ENCODE measurements around the gene HK3.

DNA sequence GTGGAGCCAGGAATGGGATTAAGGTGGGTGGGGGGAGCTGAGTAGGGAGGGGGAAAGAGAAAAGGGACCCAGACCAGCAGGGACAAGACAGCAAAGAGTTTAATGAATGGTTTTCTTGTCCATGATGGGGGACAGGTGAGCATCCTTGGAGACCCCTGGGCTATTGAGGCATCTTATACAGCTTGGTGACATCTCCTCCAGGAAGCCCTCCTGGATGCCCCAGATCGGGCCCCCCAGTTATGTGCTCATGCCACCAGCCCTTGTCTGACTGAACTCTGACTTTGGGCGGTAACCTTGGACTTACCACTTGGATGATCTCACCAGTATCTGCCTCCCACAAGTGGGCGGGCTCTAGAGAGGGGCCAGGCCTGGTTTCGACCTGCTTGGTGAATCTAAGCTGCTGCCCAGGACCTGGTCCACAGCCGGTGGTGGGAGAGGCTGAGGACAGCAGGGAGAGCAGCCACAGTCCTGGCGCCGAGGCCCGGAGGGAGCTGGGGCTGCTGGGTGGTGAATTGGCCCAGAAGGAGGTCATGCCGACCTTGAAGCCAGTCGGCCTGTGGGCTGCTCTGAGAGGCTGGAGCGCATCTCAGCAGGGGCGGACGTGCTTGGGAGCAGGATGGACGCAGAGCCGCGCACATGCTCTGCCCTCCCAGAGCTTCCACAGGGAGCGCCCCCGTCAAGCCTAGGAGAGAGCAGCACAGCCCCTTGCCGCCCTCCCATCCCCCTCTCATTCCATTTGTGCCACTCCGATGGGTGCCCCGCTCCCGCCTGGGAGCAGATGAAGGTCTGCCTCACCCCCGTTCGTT, 52.6 kb downstream of the HK3 start:
- TF ChIP-seq, protein P1, sequence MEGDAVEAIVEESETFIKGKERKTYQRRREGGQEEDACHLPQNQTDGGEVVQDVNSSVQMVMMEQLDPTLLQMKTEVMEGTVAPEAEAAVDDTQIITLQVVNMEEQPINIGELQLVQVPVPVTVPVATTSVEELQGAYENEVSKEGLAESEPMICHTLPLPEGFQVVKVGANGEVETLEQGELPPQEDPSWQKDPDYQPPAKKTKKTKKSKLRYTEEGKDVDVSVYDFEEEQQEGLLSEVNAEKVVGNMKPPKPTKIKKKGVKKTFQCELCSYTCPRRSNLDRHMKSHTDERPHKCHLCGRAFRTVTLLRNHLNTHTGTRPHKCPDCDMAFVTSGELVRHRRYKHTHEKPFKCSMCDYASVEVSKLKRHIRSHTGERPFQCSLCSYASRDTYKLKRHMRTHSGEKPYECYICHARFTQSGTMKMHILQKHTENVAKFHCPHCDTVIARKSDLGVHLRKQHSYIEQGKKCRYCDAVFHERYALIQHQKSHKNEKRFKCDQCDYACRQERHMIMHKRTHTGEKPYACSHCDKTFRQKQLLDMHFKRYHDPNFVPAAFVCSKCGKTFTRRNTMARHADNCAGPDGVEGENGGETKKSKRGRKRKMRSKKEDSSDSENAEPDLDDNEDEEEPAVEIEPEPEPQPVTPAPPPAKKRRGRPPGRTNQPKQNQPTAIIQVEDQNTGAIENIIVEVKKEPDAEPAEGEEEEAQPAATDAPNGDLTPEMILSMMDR (IDR thresholded peaks at IDR 0.05; ENCODE audit: poor library complexity, severe bottlenecking), result no peak
- TF ChIP-seq, protein P2, sequence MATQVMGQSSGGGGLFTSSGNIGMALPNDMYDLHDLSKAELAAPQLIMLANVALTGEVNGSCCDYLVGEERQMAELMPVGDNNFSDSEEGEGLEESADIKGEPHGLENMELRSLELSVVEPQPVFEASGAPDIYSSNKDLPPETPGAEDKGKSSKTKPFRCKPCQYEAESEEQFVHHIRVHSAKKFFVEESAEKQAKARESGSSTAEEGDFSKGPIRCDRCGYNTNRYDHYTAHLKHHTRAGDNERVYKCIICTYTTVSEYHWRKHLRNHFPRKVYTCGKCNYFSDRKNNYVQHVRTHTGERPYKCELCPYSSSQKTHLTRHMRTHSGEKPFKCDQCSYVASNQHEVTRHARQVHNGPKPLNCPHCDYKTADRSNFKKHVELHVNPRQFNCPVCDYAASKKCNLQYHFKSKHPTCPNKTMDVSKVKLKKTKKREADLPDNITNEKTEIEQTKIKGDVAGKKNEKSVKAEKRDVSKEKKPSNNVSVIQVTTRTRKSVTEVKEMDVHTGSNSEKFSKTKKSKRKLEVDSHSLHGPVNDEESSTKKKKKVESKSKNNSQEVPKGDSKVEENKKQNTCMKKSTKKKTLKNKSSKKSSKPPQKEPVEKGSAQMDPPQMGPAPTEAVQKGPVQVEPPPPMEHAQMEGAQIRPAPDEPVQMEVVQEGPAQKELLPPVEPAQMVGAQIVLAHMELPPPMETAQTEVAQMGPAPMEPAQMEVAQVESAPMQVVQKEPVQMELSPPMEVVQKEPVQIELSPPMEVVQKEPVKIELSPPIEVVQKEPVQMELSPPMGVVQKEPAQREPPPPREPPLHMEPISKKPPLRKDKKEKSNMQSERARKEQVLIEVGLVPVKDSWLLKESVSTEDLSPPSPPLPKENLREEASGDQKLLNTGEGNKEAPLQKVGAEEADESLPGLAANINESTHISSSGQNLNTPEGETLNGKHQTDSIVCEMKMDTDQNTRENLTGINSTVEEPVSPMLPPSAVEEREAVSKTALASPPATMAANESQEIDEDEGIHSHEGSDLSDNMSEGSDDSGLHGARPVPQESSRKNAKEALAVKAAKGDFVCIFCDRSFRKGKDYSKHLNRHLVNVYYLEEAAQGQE (IDR thresholded peaks at IDR 0.05; ENCODE audit: borderline replicate concordance), result no peak
- no peak for TF ChIP-seq POLR2AphosphoS5 (IDR thresholded peaks at IDR 0.05)
- TF ChIP-seq EZH2 (IDR thresholded peaks at IDR 0.05; ENCODE audit: borderline replicate concordance, insufficient read depth, low read length, poor library complexity, severe bottlenecking), result no peak
- TF ChIP-seq TAF1 (IDR thresholded peaks at IDR 0.05; ENCODE audit: low read depth), result no peak
- TF ChIP-seq RAD21 (conservative IDR thresholded peaks at IDR 0.05), result no peak

Data from neural cell (in vitro differentiated cells).